GM21723 (cell line): Measurements from ENCODE around the gene FAM222A.

Experiments used
- ATAC-seq: cut with Tn5 transposase; IDR thresholded peaks from one replicate; pipeline ENCODE4 v1.9.1; 2021; ENCODE audit warnings: mild to moderate bottlenecking, moderate library complexity; ENCODE audit not compliant: unreplicated experiment

The FAM222A gene

DNA sequence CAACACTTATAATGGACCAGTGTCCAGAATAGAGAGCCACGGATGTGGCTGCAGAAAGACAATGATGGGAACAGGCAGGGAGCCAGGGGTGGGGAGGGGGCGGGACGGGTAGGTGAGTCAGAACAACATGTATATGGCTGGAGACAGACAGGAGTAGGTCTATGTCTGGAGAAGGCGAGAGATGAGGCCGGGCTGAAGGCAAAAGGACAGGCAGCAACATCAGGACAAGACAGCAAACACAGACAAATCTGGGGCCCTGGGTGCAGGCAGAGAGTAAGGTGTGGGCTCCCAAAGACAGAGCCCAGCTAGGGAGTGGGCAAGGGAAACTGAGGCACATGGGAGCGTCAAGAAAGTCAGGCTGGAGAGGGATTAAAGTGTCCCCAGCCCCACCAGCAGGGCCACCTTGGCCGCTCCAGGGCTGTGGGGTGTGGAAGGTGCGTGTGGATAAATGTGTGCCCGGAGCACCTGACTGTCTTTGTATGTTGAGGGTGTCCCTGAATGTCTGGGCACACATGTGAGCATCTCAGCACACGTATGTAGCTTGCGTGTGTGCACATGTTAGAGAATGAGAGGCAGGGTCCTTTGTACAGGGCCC is 44.1 kb downstream of the FAM222A start:
- ATAC-seq = no peak

DNA sequence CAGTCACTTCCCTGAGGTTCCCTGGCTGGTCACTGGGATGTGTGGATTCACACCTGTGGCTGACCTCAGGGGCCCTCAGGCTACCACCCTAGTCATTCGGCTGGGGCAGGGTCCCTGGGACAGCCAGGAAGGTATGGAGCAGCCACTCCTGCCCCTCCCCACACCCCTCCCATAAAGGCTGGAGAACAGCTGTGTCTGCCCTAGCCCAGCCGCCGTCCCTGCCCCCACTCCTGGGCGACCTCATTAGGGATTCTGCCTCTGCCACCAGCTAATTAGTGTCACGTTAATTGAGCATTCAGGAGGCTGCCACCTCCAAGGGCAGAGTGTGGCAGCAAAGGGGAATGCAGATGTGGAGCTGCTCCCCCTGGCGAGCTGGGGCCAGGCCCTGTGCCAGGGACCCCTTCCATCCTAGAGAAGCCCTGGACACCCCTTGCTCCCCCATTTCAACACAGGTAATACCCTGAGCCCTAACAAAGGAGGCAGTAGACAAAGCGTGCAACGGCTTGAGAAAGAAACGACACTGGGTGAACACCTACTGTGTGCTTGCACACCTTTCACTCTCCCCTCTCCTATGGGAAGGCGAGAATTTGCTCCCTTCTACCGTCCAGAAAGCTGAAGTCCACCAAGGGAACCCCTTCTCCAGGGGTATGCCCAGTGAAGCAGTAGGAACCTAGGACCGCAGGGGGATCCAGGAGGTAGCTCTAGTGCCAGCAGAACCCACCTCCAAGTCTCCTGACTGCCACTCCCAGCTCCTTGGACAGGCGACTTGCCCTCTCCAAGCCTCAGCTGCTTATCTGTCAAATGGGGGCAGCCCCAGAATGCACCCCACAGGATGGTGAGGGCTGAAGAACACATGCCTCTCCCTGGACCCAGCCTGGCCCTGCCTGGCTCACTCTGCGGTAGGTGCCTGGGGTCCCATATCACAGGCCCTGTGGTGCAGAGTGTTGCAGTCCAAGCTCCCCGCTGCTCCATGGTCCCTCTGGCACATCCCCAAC is 45.1 kb downstream of the FAM222A start:
- ATAC-seq = no peak

DNA sequence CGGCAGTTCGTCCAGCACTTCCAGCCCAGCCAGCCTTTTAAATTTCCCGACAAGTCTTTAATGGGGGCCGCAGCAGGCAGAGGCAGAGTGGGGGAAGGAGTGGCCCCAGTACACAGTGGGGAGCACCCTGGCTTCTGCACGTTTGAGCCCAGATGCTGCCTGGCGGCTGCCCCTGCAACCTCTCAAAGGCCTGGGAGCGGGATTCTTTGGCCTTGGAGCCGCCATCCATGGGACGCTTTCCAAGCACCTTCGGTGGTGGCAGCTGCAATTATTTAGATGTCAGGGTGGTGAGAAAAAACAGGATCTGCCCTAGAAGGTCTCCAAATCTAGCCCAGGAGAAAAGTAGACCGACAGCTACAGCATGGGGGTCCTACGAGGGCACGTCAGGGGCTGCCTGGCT is 46.0 kb downstream of the FAM222A start:
- no peak for ATAC-seq

DNA sequence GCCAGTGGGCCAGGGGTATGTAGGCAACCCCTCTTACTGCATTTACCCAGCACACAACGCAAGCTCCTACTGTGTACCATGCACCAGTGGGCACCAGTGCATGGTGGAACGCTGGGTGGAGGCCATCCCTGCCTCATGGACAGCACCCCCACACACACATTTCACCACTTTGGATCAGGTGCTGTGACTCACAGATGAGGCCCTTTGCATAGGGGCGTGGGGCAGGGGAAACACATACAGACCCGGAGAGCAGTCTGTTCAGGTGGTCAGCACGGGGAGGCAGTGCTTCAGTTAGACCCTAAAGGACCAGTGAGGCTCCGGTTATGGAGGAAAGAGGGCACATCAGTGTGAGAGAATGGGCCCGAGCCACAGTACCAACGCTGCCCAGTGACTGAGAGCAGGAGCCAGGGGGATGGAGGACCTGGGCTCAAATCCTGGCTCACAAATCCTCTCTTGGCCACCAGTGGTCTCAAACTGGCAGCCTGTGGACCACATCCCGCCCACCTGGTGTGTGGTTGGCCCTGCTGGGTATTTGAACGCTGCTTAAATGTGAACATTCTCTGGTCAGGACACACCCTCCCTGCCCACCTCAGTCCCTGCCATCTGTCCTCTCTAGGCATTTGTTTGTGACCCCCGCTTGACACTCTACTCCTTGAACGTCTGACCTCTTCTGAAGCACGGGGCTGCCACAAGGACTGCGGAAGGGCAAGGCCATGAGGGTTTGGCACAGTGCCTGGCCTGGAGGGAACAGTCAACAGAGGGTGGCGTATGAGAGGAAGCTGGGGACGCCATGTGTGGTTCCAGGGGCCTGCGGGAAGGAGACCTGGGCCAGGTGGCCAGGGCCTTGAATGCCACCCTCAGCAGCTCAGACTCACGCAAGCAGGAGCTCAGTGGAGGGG is 46.7 kb downstream of the FAM222A start:
- no peak for ATAC-seq

DNA sequence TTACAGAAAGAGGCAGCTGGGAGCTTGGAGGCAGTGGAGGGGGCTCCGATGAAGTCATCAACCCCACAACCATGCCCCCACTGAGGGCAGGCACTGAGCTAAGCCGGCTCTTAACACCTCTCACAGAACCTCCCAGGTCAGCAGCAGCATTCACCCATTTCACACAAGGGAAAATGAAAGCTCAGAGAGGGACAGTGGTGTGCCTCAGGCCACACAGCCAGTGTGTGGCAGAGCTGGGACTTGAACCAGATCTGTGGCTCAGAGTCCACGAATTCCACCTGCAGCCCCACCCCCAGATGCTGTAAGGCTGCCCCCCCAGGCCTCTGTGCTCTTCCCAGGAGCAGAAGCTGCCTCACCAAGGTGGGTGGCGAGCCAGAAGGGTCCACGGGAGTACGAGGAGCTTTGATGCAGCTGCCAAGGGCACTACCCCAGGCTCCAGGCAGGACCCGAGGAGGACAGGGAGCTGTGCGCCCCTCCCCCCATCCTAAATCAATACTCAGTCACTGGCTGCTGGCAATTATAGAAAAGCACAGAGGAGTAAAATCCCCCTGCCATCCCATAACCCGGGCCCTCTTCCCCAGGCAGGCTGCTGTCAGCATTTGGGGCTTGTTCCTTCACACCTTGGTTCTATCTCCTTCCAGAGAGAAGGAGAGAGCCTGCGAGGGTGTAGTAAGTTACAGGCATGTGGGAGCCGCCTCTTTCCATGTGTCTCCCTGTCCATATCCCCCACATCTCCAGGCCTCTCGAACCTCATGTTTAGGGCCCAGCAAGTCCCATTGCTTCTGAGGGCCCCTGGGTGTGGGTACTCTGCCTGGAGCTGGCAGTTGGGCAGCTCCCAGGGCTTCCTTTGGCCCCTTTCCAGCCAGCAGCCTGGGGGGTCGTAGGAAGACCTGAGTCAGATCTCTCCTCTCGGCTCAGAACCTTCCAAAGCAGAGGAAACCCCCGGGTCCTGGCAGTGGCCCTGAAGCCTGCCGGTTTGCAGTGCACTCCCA is 47.6 kb downstream of the FAM222A start:
- no peak for ATAC-seq

DNA sequence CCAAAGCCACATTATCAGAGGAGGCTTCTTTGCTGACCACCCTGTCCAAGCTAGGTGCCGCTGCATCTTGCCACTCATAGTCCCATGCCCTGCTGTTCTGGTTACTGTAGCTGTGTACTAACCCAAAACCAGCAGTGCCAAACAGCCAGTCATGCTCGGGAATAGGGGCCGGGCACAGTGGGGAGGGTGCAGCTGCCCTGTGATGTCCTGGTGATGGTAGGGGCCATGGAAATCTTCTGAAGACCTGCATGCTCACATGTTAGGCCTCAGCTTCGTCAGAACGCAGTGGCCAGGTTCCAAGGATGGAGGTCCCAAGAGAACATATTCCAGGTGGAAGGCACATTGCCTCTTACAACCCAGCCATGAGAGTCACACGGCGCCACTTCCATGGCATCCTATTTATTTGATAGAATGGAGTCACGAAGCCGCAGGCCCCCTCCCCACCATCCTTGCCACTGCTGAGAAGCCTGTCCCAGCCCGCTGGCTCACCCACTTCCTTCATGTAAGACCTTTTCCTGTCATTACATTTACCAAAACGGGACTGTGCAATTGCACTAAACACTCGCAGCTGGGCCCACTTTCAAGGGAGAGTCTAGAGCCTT is 48.5 kb downstream of the FAM222A start:
- no peak for ATAC-seq

DNA sequence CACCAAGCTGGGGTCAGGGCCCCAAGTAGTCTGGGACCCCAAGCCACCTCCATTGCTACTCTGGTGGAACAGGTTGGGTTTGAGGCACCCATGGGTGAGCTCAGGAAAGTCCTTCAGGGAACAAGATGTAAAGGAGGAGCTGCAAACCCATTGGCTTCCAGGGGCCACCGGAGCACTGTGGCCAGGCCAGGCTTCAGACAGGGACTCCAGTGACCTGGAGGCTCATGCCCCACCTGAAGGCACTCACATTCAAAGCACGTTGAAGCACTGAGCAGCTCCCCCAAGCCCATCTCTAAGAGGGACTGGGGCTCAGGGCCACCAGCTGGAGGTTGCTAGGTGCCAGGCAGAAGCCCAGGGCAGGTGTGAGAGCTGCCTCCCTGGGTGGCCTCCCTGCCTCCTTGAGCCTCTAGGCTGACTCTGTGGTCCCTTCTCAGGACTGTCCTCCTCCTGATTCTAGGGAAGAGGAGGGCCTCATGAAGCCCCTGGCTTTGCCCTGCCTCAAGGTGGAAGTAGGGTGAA is 49.1 kb downstream of the FAM222A start:
- ATAC-seq = no peak

DNA sequence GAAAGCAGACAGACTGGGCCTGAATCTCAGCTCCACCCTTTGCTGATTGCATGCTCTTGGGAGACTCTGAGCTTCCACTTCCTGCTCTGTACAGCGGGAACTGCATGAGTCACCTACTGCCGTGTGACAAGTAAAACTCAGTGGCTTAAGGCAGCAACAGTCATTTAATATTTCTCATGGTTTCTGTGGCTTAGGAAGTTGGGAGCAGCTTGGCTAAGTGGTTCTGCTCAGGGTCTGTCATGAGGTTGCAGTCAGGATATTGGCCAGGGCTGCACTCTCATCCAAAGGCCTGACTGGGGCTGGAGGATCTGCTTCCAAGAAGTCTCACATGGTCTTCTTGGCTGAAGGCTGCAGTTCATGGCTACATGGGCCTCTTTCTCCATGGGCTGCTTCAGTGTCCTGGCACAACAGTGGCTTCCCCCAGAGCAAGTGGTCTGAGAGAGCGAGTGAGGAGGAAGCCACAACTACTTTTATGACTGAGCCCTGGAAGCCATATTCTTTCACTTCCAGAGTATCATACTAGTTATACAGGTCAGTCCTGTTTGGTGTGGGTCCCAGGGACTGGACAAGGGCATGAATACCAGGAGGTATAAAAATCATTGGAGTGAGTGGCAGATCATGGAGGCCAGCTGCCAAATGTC is 49.7 kb downstream of the FAM222A start:
- ATAC-seq = no peak

DNA sequence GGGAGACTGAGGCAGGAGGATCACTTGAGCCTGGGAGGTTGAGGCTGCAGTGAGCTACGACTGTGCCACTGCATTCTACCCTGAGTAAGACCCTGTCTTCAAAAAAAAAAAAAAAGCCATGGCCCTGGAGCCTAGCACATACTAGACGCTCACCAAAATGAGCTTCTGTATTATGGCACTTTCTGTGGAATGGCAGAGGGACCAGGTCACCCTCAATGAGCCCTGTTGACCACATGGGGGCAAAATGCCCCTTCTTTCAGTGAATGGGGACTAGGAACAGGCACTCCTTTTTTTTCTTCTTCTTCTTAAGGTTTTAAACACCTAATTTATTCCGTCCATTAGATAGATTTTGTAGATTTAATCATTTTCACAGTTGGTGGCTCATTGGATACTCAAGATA is 50.5 kb downstream of the FAM222A start:
- no peak for ATAC-seq

DNA sequence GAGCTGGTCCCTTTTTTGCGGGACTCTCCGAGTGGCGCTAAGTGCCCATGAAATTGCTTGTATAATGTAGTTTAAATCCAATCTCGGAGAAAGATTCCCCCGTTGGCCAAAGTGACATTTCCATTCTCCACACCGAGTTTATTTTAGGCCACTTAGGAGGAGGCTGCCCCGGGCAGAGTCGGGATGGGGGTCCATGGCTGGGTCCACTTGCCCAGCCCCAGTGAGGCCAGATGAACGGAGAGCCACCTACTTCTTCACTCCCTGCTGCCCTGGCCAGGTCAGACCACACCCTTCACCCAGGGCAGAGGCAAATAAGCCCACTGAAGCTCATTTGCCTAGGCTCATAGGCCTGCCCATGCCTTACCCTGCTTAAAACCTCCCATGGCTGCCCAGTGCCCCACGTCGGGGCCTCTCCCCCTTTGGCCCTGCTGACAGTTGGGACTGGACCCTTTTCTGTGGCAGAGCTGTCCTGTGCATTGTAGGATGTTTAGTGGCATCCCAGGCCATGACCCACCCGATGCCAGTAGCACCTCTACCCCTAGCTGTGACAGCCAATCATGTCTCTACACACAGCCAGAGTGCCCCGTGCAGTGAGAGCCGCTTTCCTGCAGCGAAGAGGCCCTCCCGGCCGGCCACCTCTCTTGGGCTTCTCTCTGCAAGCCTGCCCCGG is 51.3 kb downstream of the FAM222A start:
- no peak for ATAC-seq

DNA sequence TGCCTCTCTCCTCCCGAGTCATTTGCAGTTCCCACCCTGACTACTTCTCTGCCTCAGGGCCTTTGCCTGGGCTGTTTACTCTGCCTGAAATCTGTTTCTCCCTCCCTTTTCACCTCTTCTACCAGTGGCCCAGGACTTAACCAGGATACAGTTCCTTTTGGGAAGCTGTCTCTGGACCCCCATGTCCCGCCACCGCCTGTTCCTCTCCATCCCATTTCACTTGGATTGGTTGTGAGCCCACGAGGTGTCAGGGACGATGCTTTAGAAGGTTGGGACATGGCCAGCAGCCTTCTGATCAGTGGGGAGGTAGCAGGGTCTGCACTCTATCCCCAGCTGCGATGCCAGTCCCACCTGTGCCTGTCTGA is 51.8 kb downstream of the FAM222A start:
- ATAC-seq = no peak

DNA sequence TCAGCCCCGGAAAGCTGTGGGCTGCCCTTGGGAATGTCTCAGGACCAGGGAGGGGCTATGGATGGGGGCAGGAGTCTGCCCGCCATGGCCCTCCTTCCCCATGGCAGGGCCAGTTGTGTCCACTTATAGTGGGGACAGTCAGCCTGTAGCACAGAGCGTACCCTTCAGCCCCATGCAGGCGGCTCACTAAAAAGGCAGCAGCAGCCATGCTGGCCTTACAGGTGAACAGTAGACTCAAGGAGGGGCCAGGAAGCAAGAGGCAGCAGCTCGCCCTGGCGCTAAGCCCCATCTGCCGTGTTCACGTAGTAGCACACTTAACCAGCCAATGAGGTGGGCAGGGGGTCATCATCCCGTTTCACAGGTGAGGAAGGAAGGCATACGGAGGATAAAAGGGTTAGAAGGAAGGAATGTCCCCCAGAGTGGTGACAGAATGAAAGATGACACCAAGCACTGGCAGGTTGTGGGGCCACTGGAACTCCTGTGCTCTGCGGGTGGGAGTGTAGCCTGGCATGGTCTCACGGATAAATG is 52.7 kb downstream of the FAM222A start:
- no peak for ATAC-seq

DNA sequence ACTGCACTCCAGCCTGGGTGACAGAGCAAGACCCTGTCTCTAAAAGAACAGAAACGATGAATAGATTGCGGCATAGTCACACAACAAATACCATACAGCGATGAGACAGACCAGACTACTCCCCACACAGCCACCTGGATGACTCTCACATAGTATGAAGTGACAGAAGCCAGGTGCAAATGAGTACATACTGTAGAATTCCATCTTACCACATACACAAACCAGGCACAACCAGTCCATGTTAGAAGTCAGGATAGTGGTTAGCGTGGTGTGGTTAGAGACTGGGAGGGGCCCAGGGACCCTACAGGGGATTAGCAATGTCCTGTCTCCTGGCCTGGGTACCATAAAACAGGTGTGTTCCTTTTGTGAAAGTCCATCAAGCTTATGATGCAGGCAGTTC is 53.8 kb downstream of the FAM222A start:
- ATAC-seq = no peak

DNA sequence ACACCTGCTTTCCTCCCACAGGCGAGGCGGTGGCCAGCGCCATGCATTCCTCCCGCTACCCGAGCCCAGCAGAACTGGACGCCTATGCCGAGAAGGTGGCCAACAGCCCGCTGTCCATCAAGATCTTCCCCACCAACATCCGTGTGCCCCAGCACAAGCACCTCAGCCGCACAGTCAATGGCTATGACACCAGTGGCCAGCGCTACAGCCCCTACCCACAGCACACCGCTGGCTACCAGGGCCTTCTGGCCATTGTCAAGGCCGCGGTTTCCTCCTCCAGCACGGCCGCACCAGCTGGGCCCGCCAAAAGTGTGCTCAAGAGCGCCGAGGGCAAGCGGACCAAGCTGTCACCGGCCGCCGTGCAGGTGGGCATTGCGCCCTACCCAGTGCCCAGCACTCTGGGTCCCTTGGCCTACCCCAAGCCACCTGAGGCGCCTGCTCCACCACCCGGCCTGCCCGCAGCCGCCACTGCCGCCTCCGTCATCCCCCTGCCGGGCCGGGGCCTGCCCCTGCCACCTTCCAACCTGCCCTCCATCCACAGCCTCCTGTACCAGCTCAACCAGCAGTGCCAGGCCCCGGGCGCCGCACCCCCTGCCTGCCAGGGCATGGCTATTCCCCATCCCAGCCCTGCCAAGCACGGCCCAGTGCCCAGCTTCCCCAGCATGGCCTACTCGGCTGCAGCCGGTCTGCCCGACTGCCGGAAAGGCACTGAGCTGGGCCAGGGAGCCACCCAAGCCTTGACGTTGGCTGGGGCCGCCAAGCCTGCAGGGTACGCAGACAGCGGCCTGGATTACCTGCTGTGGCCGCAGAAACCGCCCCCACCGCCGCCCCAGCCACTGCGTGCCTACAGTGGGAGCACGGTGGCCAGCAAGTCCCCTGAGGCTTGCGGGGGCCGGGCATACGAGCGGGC is 54.6 kb downstream of the FAM222A start:
- no peak for ATAC-seq

DNA sequence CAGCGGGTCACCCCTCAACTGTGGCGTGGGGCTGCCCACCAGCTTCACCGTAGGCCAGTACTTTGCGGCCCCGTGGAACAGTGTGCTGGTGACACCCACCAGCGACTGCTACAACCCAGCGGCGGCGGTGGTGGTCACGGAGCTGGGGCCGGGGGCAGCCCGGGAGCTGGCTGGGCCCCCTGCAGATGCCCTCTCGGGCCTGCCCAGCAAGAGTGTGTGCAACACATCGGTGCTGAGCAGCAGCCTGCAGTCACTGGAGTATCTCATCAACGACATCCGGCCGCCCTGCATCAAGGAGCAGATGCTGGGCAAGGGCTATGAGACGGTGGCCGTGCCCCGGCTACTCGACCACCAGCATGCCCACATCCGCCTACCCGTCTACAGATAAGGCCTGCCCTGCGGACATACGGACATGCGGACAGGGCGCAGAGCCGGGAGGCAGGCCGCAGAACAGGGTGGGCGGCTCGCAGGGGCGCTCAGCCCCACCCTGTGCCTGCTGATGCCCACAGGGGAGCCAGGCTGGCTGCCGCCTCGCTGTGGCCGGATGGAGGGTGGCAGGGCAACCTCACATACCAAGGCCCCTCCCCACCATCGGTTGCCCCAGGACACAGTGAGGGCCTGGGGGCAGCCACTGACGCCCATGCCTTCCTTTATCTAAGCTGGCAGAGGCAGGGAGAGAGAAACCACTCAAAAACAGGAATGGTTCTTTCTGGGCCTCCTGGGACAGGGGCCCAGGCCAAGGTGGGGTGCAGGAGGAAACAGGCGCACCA is 55.5 kb downstream of the FAM222A start:
- ATAC-seq = no peak

DNA sequence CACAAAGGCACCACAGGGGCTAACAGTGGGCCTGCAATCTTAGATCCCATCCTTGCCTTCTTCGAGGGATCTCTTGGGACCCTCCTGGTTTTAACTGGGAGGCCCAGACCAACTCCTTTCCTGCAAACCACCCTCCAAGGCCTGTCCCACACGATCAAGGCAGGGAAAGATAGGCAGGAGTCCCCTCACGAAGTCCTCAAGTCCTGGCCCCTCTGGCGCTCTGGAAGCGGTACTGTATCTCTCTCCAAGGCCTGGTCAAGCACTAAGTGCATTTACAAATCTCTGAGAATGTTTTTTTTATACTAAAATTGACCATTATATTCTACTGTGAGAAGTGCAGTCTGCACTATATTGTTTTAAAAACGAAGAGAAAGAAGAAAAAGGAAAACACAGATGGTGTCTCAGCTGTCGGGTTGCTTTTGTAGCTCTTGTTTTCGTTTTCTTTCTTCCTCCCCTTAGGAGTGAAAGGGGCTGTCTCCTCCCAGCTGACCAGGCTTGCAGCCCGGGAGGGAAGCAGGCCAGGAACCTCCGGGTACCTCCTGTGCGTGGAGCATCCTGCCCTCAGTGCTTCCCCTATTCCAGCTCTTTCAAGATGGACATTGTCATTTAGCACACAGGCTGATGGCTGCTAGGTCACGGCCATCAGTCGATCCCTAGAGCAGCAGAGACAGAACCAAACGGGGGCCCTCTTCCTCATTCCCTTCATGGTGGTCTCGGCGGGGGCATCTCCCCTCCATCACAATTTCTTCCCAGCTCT is 56.7 kb downstream of the FAM222A start:
- ATAC-seq = no peak
